Measurements from ENCODE around the gene TUBG1. TPM values are rescaled to one million over a fixed set of nuclear protein-coding genes. Genes with fewer than 3 reads are reported as not detected.
"Not testable (repeated sequence)": the region's sequence is repeated elsewhere in the genome, so short reads cannot be mapped to it uniquely, and the experiment has no call there.

Gene TUBG1
- total RNA-seq, 1 experiment from 2014 or later = 154 TPM

DNA sequence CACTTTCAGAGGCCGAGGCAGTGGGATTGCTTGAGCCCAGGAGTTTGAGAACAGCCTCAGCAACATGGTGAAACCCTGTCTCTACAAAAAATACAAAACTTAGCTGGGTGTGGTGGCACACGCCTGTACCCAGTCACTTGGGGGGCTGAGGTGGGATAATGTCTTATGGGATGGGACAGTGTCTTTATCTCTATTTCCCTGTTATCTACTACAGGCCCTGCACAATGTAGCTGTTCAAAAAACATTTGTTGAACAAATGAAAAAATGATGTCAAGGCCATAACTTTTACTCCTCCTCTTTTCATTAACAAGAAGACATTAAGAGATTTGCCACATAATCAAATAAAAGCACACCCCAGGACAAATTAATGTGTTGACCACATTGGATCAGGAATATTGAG lies 13.8 kb downstream of the TUBG1 start:
- DNase-seq (ENCODE audit: low read depth) = no peak

DNA sequence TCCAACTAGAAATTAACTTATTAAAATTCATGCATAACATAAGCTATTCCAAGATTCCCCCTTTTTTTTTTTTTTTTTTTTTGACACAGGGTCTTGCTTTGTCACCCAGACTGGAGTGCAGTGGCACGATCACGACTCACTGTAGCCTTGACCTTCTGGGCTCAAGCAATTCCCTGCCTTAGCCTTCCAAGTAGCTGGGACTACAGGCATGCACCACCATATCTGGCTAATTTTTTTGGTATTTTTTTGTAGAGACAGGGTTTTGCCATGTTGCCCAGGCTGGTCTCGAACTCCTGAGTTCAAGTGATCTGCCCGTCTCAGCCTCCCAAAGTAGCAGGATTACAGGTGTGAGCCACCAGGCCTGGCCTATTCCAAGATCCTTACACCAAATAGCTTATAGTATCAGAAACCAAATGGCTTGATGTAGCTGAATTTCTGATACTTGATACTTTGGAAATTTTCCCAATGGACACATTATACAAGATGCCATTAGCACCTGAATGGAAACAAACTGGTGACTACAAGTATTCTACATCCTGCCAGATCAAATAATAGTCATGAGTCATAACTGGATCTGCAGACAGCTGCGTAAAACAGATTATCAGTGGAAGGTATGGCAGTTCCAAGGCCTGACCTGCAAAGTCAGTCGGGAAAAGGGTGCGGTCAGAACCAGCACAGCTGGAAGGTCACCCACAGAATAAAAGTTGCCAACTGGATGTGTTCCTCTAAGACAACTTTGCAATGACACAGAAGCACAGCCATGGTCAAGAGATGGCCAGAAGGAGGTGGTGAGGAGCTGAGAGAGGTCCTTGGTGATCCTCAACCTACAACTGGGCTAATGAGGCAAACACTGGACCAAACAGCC lies 14.5 kb downstream of the TUBG1 start:
- peak; percentile 85 for DNase-seq (ENCODE audit: low read depth)

DNA sequence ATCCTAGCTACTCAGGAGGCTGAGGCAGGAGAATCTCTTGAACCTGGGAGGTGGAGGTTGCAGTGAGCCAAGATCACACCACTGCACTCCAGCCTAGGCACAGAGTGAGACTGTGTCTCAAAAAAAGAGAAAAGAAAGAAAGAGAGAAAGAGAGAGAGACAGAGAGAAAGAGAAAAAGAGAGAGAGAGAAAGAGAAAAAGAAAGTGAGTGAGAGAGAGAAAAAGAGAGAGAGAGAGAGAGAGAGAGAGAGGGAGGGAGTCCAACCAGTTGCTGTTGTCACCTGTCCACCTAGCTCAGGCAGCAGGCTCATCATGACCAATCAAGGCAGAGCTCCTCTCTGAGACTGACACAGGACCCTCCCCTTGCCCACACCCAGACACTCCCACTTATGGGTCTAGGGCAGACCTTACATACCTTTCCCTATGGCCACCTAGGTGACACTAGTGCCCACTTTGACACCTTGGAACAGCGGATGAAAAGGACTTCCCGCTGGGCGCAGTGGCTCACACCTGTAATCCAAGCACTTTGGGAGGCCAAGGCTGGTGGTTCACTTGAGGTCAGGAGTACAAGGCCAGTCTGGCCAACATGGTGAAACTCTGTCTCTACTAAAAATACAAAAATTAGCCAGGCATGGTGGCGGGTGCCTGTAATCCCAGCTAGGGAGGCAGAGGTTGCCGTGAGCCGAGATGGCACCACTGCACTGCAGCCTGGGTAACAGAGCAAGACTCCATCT lies 17.7 kb downstream of the TUBG1 start:
- not testable (repeated sequence) for DNase-seq (ENCODE audit: low read depth)

DNA sequence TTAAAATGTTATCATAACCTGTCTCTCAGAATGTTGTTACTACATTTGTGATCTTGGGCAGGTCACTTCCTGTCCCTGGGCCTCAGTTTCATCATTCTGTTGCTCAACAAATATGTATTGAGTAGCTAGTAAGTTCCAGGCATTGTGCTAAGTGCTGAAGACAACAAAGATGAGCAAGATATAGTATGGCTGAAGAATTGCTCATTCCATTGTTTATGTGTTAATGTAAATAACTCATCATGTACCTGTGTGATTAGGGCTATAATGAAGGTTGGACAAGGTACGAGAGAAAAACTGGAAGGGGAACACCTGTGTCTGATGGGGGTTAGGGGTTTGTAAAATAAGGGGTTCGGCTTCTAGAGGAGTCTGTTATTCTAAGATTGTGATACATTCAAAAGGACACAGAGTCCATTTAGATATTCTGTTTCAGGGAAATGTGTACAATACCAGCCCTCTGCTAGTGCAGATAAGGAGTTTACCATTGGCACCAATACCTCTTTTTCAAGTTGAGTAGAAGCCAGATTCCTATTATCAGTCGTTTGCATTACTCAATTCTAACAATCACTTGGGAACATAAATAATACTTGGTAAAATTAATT lies 20.0 kb downstream of the TUBG1 start:
- no peak for DNase-seq (ENCODE audit: low read depth)

DNA sequence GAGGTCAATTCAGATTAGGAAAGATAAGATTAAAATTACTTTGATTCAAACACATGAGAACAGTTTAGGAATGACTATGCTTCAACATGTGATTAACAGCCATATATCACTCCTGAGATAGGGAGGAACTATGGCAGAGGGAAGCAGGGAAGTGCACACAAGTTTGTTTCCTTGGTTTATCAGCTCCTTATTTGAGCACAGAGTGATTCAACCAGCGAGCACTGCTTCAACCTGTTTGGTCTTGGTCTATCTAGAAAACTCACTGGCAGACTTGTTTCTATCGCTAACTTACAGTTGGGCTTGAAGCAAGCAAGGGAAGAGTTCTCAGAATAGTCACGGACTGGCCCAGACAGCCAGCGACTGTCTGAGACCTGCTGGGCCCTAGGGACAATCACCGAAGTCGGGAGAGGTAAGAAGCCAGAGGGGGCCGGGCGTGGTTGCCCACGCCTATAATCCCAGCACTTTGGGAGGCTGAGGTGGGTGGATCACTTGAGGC lies 23.5 kb downstream of the TUBG1 start:
- no peak for DNase-seq (ENCODE audit: low read depth)

DNA sequence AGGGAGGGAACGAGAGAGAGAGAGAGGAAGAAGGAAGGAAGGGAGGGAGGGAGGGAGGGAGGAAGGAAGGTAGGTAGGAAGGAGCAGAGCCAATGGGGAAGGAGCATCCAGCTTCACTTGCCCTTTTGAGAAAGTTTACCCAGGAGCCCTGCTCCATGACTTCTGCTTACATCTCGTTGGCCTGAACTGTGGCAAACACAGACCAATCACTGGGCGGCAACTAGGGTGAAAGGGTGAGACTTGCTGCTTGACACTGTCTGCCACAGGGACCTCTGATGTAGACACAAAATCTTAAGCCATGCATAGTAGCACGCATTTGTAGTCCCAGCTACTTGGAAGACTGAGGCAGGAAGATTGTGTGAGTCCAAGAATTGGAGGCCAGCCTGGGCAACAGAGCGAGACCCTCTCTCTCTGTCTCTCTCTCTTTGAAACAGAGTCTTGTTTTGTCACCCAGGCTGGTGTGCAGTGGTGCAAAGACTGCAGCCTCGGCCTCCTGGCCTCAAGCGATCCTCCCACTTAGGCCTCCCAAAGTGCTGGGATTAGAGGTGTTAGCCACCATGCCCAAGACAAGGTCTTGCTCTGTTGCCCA lies 30.1 kb downstream of the TUBG1 start:
- no peak for DNase-seq (ENCODE audit: low read depth)

DNA sequence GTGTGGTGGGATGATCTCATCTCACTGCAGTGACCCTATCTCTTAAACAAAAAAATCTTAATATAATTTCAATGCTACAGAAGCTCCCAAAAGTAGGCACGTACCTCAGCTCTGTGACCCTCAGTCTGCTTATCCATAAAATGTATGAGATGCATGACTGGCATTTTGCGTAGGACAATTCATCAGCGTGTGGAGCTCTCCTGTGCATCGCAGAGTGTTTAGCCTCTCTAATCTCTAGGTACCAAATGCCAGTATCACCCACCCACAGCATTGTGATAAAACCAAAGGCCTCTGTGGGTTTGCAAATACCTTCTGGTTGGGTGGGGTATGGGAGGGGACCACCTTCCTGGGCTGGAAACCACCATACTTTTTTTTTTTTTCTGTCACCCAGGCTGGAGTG lies 30.6 kb downstream of the TUBG1 start:
- no peak for DNase-seq (ENCODE audit: low read depth)

DNA sequence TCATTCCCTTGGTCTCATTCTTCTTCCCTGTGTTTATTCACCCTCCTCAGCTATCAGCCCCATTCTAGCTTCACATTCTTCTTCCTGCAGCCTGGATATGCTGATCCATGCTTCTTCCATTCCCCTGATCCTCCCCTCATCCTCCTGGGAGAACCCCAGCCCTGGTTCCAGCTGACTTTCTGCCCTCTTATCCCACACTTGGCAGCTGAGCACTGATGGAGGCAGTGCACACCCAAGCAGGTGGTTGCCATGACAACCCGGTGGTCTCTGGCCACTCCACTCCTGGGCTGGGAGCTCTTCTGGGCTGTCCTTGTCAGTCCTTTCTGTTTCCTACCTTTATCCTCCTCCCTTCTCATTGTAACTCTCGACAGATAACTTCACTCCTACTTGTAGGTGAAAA lies 32.9 kb downstream of the TUBG1 start:
- DNase-seq (ENCODE audit: low read depth) = no peak

DNA sequence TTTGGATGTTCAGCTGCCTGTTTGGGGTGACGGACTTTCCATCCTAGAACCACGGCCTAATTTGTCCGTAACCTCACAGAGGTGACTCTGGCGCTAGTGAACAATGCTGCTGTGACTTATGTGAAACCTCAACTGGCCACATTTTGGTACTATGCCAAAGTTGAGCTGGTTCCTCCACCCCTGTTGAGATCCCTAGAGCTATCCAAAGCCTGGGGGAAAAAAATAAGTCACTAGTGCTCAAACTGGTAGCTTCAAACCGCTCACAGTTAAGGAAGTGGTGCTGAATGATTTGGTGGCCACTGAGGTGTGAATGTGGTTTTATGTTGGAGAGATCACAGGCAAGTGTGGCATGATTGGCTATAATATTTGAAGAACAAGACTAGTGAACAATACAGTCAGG lies 38.3 kb downstream of the TUBG1 start:
- DNase-seq (ENCODE audit: low read depth) = no peak

DNA sequence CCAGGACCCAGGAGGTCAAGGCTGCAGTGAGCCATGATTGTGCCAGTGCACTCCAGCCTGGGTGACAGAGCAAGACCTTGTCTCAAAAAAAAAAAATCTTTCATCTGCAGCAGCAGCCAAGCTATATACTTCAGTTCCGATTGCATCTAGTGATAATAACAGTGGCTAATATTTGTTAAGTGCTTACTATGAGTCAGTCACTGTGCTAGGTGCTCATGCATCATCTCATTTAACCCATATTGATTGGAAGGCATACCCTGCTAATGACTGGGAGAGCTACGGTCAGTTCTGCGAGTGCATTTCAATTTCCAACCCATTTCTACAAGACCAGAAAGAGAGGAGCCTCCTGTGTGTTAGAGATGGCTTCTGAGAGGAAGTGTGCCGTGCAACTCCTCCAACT lies 41.9 kb downstream of the TUBG1 start:
- DNase-seq (ENCODE audit: low read depth) = no peak

DNA sequence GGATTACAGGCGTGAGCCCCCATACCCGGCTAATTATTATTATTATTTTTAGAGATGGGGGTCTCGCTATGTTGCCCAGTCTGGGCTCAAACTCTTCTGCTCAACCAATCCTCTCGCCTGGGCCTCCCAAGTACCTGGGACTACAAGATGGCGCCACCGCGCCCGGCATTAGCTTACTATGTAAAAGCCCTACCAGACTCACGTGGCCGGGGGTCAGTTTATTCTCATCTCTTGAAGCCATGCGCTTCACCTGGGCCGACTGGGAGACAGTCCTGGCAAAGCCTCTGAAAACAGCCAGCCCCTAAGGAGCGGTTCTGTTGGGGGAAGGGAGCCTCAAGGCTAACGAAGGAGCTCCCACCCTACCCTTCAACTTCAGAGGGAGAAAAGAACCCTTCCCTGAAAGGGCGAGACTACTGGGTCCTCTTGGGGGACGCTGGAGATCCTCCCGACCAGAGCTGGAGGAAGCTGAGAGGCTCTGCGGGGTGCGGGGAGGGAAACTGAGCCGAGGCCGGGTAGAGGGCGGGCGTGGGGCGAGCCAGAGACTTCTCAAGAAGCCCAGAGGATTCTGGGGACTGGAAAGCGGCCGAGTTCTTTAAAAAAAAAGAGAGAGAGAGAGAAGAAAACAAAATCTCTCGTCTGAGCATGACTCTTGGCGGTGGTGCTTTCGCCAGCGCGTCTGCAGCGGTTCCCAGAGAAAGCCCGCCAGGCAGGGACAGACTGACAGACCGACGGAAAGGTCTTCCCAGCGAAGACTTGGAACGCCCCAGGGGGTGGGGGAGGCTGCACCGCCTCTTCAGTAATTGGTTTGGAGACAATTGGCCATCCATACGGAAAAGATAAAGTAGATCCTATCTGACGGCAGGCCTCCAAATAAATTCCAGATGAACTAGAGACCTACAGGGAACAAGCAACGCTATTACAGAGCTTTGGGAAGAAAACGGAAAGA lies 44.0 kb downstream of the TUBG1 start:
- DNase-seq (ENCODE audit: low read depth) = no peak

DNA sequence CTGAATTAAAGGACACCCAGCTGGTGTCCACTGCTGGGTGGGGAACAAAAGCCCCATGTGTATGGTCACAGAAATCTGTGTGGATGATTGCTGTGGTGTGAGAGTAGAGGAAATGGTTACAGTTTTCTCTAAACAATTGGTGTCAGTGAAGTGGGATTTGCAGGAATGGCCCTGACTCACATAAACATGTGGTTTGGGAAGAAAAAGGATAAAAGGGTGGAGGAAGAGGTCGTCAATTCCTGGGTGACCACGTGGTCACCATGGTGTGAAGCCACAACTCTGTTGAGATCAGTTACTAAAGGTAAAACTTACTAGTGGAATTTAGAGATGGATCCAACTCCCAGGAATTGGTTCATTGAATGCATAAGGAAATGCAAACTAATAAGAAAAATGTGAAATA lies 46.0 kb downstream of the TUBG1 start:
- DNase-seq (ENCODE audit: low read depth) = peak; percentile 66

DNA sequence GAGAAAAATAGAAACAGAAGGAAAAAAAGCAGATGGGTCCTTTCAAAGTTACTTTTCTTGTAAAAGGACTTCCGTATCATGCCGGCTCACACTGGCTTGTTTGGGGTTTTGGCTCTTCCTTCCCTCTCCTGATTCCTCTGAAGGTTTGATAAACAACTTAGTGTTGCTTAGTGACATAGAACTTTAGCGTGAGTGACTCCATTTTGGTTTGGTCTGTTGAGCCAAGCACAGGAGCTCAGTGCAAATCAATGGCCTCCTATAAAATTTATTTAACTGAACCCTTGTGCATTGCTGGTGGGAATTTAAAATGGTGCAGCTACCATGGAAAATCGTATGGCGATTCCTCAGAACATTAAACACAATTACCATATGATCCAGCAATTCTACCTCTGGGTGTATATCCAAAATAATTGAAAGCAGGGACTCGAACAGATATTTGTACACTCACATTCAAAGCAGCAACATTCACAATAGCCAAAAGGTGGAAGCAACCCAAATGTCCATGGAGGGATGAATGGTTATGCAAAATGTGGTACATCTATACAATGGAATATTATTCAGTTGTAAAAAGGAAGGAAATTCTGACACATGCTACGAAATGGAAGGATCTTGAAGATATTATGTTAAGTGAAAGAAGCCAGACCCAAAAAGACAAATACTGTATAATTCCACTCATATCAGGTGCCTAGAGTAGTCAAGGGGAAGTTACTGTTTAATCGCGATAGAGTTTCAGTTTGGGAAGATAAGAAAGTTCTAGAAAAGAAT lies 48.5 kb downstream of the TUBG1 start:
- no peak for DNase-seq (ENCODE audit: low read depth)

DNA sequence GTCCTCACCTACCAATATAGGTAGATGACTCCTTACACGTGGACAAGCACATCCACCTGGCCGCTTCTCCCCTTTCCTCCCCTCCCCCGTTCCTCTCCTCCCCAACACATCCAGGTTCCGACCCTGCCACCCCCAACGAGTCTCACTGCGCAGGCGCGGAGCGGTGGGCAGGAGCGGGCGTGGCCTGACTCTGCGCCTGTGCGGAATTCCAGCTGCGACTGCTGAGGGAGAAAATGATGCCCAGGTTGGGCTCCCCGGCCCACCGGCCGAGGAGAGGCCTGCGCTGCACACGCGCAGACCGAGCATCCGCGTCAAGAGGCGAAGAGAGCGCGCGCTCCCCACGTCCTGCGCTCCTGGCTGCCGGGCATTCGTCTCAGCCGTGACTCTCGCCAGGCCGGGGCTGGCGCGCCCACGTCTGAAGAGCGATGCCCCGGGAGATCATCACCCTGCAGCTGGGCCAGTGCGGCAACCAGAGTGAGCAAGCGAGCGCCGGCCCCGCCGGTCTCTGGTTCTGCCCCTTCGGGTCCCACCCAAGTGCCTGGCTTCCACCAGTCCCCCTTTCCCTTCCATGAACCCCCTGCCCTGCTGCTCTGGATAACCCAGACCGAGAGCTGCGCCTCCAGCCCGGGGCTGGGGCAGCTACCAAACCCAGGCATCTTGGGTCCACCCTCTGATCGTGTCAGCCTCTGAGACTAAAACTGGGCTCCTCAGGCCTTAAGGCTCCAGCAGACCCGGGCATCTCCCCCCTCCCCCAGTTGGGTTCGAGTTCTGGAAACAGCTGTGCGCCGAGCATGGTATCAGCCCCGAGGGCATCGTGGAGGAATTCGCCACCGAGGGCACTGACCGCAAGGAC lies 49.8 kb downstream of the TUBG1 start, which contains the start of gene TUBG2:
TUBG2 (plus strand) TSS at position 206 of the 853 bp plus-strand sequence; CDS start at position 426, 220 bp downstream.
- DNase-seq (ENCODE audit: low read depth) = peak; percentile 89

DNA sequence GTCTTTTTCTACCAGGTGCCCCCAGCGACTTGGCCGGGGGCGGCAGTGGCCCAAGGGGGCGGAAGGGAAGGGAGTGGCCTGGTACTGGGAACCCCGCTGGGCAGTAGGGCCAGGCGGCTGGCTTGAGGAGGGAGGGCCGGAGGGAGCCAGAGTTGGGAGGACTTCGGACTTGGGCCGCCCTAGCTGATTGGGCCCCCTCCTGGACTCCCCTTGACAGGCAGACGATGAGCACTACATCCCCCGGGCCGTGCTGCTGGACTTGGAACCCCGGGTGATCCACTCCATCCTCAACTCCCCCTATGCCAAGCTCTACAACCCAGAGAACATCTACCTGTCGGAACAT lies 50.4 kb downstream of the TUBG1 start:
- not testable (repeated sequence) for DNase-seq (ENCODE audit: low read depth)

DNA sequence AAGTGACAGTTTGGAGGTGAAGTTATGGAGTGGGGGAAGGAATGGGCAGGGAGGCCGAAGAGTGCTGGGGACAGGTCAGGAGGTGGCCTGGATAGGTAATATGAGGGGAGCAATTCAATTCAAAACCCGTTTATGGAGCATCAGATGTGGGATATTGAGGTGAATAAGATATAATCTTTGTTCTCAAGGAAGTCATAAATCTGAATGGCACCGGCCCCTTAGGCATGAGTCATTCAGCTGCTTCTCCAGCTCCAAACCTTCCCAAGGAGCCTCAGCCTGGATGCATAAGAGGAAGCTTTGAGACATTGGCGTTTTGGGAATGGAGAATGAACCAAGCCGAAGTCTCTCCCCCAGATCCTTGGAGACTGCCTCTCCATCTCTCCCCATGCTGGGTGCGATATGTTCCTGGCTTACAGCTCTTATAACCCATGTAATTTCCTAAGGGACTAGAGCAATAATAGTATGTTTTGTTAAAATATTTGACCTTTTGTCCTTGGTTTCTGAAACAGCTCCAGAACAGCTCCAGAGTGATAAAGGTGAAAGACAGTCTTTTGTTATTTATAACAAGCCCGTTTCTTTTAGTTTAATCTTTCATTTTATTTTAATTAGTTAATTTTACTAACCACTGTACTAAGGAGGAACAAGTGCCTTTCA lies 51.3 kb downstream of the TUBG1 start:
- DNase-seq (ENCODE audit: low read depth) = peak; percentile 77

Data from LHCN-M2 (cell line).